Neural cell (in vitro differentiated cells): ENCODE data around the gene AKT3. TPM values are rescaled to one million over a fixed set of nuclear protein-coding genes. Genes with fewer than 3 reads are reported as not detected.

Experiments
- H2AFZ ChIP-seq: fragments of 200-600, 300-800 bp; sonication (generic), shearing (Covaris generic); 2 replicates; pipeline ENCODE4 v1.6.0; 2014; ENCODE audit warnings: low read depth, mild to moderate bottlenecking, antibody characterized with exemption, low read length, moderate library complexity
- H3F3A ChIP-seq: fragments of 200-600 bp; shearing (Covaris generic); 2 replicates; pipeline ENCODE4 v1.6.1; 2016; ENCODE audit warnings: mild to moderate bottlenecking, moderate library complexity, mixed read lengths, antibody characterized with exemption, low read length; ENCODE audit not compliant: insufficient read depth, poor library complexity, severe bottlenecking
- H3K27ac ChIP-seq: fragments of 200-600, 300-800 bp; sonication (generic), shearing (Covaris generic); 2 replicates; pipeline ENCODE4 v1.5.1; 2014; ENCODE audit warnings: mild to moderate bottlenecking, low read length, moderate library complexity
- H3K27me3 ChIP-seq: fragments of 300-800, 200-600 bp; sonication (generic), shearing (Covaris generic); 2 replicates; pipeline ENCODE4 v1.6.0; 2014; ENCODE audit warnings: mild to moderate bottlenecking, low read depth, low read length, moderate library complexity; ENCODE audit not compliant: insufficient read depth
- H3K36me3 ChIP-seq: fragments of 300-800, 200-600 bp; sonication (generic), shearing (Covaris generic); 2 replicates; pipeline ENCODE4 v1.5.1; 2014; ENCODE audit warnings: mild to moderate bottlenecking, antibody characterized with exemption, low read length, moderate library complexity; ENCODE audit not compliant: insufficient read depth
- H3K4me2 ChIP-seq: fragments of 300-800, 200-600 bp; sonication (generic), shearing (Covaris generic); 2 replicates; pipeline ENCODE4 v1.6.0; 2014; ENCODE audit warnings: mild to moderate bottlenecking, low read length
- H3K4me3 ChIP-seq: fragments of 300-800, 200-600 bp; sonication (generic), shearing (Covaris generic); 2 replicates; pipeline ENCODE4 v1.5.1; 2014; ENCODE audit warnings: mild to moderate bottlenecking, low read length, moderate library complexity
- H3K79me2 ChIP-seq: fragments of 200-600 bp; shearing (Covaris generic); replicated peaks from 2 replicates; pipeline ENCODE4 v1.6.0; 2014; ENCODE audit warnings: mild to moderate bottlenecking, low read length, moderate library complexity; ENCODE audit not compliant: insufficient read depth
- H3K9ac ChIP-seq: fragments of 300-800, 200-600 bp; sonication (generic), shearing (Covaris generic); 2 replicates; pipeline ENCODE4 v1.6.1; 2016; ENCODE audit warnings: mild to moderate bottlenecking, low read length, mixed read lengths
- H3K9me2 ChIP-seq: fragments of 200-600 bp; shearing (Covaris generic); 2 replicates; pipeline ENCODE4 v1.6.1; 2016; ENCODE audit warnings: mild to moderate bottlenecking, low read length, mixed read lengths; ENCODE audit not compliant: insufficient read depth
- H3K9me3 ChIP-seq: fragments of 200-600, 300-800 bp; sonication (generic), shearing (Covaris generic); 2 replicates; pipeline ENCODE4 v1.6.1; 2016; ENCODE audit warnings: mild to moderate bottlenecking, mixed run types, low read length, moderate library complexity, mixed read lengths
- H4K20me1 ChIP-seq: fragments of 200-600 bp; shearing (Covaris generic); 2 replicates; pipeline ENCODE4 v1.6.1; 2016; ENCODE audit warnings: mild to moderate bottlenecking, mixed run types; ENCODE audit not compliant: insufficient read depth
- CTCF ChIP-seq: fragments of 450-650 bp; IDR thresholded peaks from 2 replicates; pipeline ENCODE4 v1.5.1; 2014; ENCODE audit warnings: antibody characterized with exemption, mild to moderate bottlenecking, moderate library complexity; ENCODE audit not compliant: poor library complexity, severe bottlenecking
- EP300 ChIP-seq: fragments of 450-650 bp; conservative IDR thresholded peaks from 2 replicates; pipeline ENCODE4 v1.6.1; 2014; ENCODE audit warnings: antibody characterized with exemption, mild to moderate bottlenecking, moderate library complexity; ENCODE audit not compliant: poor library complexity, severe bottlenecking
- EZH2 ChIP-seq: fragments of 200-600, 300-800 bp; shearing (Covaris generic), sonication (generic); IDR thresholded peaks from 2 replicates; pipeline ENCODE4 v1.6.1; 2014; ENCODE audit warnings: antibody characterized with exemption, low read length, borderline replicate concordance, mild to moderate bottlenecking; ENCODE audit not compliant: insufficient read depth, poor library complexity, severe bottlenecking
- MXI1 ChIP-seq: fragments of 450-650 bp; conservative IDR thresholded peaks from 2 replicates; pipeline ENCODE4 v1.6.1; 2014; ENCODE audit warnings: antibody characterized with exemption, mild to moderate bottlenecking; ENCODE audit not compliant: poor library complexity, severe bottlenecking
- POLR2AphosphoS5 ChIP-seq: IDR thresholded peaks from 2 replicates; pipeline ENCODE4 v1.6.1; 2012
- RAD21 ChIP-seq: fragments of 450-650 bp; conservative IDR thresholded peaks from 2 replicates; pipeline ENCODE4 v1.6.1; 2014; ENCODE audit warnings: antibody characterized with exemption, mild to moderate bottlenecking, moderate library complexity
- REST ChIP-seq: IDR thresholded peaks from 2 replicates; pipeline ENCODE4 v1.6.1; 2012; ENCODE audit warnings: borderline replicate concordance
- SMC3 ChIP-seq: fragments of 450-650 bp; conservative IDR thresholded peaks from 2 replicates; pipeline ENCODE4 v1.6.1; 2014; ENCODE audit warnings: antibody characterized with exemption, mild to moderate bottlenecking, moderate library complexity; ENCODE audit not compliant: poor library complexity
- TAF1 ChIP-seq: IDR thresholded peaks from 2 replicates; pipeline ENCODE4 v1.6.1; 2012; ENCODE audit warnings: low read depth
- polyA plus RNA-seq: library from polyadenylated mRNA; depleted of rRNA; stranded (reverse); fragments of >200 nt; gene quantifications from 2 replicates; pipeline ENCODE4 v1.2.3, GENCODE V29; 2014

AKT3 gene
- polyA plus RNA-seq, 1 donor from 2014 or later = 46.0 TPM

GRCh38 chr1:243798726-243799125, 51.3 kb downstream of the AKT3 start:
- no peaks in the 10 kb centered on the region for H4K20me1 ChIP-seq
- H3F3A ChIP-seq = no peaks in the 10 kb centered on the region
- no peak overlapping the region for H2AFZ ChIP-seq
- no peaks in the 10 kb centered on the region for H3K9me2 ChIP-seq
- H3K9ac ChIP-seq = no peak overlapping the region
- H3K27me3 ChIP-seq = no peaks in the 10 kb centered on the region
- H3K79me2 ChIP-seq = peaks cover 15% of the 10 kb centered on the region
- no peak overlapping the region for H3K4me2 ChIP-seq
- no peak for TF ChIP-seq EP300
- no peak for TF ChIP-seq TAF1
- no peak for TF ChIP-seq CTCF
- TF ChIP-seq POLR2AphosphoS5 = no peak
- TF ChIP-seq MXI1 = no peak
- TF ChIP-seq RAD21 = no peak
- no peak for TF ChIP-seq SMC3
- no peak overlapping the region for H3K4me3 ChIP-seq
- no peaks in the 10 kb centered on the region for H3K36me3 ChIP-seq
- H3K9me3 ChIP-seq = no peaks in the 10 kb centered on the region
- H3K27ac ChIP-seq = no peak overlapping the region

GRCh38 chr1:243796016-243796415, 54.0 kb downstream of the AKT3 start:
- Histone ChIP-seq H3K27me3 (no peaks in the 10 kb centered on the region), H3K9ac (no peak overlapping the region), H3K36me3 (no peaks in the 10 kb centered on the region), H3K9me2 (no peaks in the 10 kb centered on the region), H3K79me2 (peaks cover 24% of the 10 kb centered on the region), H3F3A (no peaks in the 10 kb centered on the region), H3K27ac (no peak overlapping the region), H4K20me1 (no peaks in the 10 kb centered on the region), H2AFZ (no peak overlapping the region), H3K4me3 (no peak overlapping the region), H3K9me3 (no peaks in the 10 kb centered on the region), H3K4me2 (no peak overlapping the region)
- TF ChIP-seq MXI1 (no peak), EP300 (no peak), POLR2AphosphoS5 (no peak), REST (no peak), SMC3 (no peak), CTCF (no peak), RAD21 (no peak), EZH2 (no peak), TAF1 (no peak)
